Keratinocyte (primary cell): ENCODE results near the gene SLC25A24. TPM values are rescaled to one million over a fixed set of nuclear protein-coding genes. Genes with fewer than 3 reads are reported as not detected.

Source experiments
- DNase-seq: peaks from one replicate; pipeline ENCODE4 v3.0.0-alpha.2; 2011; ENCODE audit warnings: low read depth, missing footprints, low spot score
- FAIRE-seq: peaks from 2 replicates; lab custom pipeline; 2011; peaks lifted over from hg19 to GRCh38; lab: Jason Lieb, UNC
- H2AFZ ChIP-seq: 2 replicates; pipeline ENCODE4 v1.6.0; 2012; ENCODE audit warnings: low read length, control low read depth, inconsistent platforms; ENCODE audit not compliant: control insufficient read depth
- H3K27ac ChIP-seq: 2 replicates; pipeline ENCODE4 v1.5.1; 2011; ENCODE audit warnings: low read length; ENCODE audit not compliant: control insufficient read depth, insufficient read depth
- H3K27me3 ChIP-seq: 3 replicates; pipeline ENCODE4 v1.6.0; 2011; ENCODE audit warnings: low read length; ENCODE audit not compliant: control insufficient read depth, insufficient read depth; ENCODE audit errors: extremely low read depth
- H3K36me3 ChIP-seq, 2 experiments: 2 replicates in 1 of 2; 3 replicates in 1 of 2; pipeline ENCODE4 v1.5.1; 2011; ENCODE audit warnings: low read length in 2 of 2, mild to moderate bottlenecking in 1 of 2; ENCODE audit not compliant: control insufficient read depth in 2 of 2, insufficient read depth in 2 of 2; ENCODE audit errors: extremely low read depth in 1 of 2
- H3K4me1 ChIP-seq: 3 replicates; pipeline ENCODE4 v1.5.1; 2011; ENCODE audit warnings: low read length; ENCODE audit not compliant: control insufficient read depth, insufficient read depth; ENCODE audit errors: extremely low read depth
- H3K4me2 ChIP-seq: 3 replicates; pipeline ENCODE4 v1.6.0; 2011; ENCODE audit warnings: low read depth, low read length; ENCODE audit not compliant: control insufficient read depth, insufficient read depth; ENCODE audit errors: extremely low read depth
- H3K4me3 ChIP-seq, 3 experiments: fragments of 200-600 bp in 1 of 3; sonication (generic) in 1 of 3; 2 replicates in 2 of 3; 3 replicates in 1 of 3; pipeline ENCODE4 v1.5.1; 2011 to 2016; ENCODE audit warnings: low read length in 3 of 3, mild to moderate bottlenecking in 3 of 3, control low read depth in 2 of 3, inconsistent platforms in 1 of 3, low read depth in 1 of 3, mixed read lengths in 1 of 3, mixed run types in 1 of 3, moderate library complexity in 1 of 3; ENCODE audit not compliant: control insufficient read depth in 2 of 3, insufficient read depth in 2 of 3; ENCODE audit errors: extremely low read depth in 1 of 3
- H3K79me2 ChIP-seq: 2 replicates; pipeline ENCODE4 v1.6.0; 2012; ENCODE audit warnings: low read length; ENCODE audit not compliant: control insufficient read depth, insufficient read depth
- H3K9ac ChIP-seq: 3 replicates; pipeline ENCODE4 v1.6.0; 2011; ENCODE audit warnings: low read length; ENCODE audit not compliant: control insufficient read depth, insufficient read depth; ENCODE audit errors: extremely low read depth
- H3K9me1 ChIP-seq: 3 replicates; pipeline ENCODE4 v1.6.0; 2011; ENCODE audit warnings: low read length; ENCODE audit not compliant: control insufficient read depth, insufficient read depth; ENCODE audit errors: extremely low read depth
- H3K9me3 ChIP-seq: 2 replicates; pipeline ENCODE4 v1.5.1; 2012; ENCODE audit warnings: low read depth, low read length; ENCODE audit not compliant: control insufficient read depth
- H4K20me1 ChIP-seq: 3 replicates; pipeline ENCODE4 v1.6.0; 2011; ENCODE audit warnings: low read length; ENCODE audit not compliant: control insufficient read depth, insufficient read depth; ENCODE audit errors: extremely low read depth
- CTCF ChIP-seq, 3 experiments: IDR thresholded peaks in 1 of 3; conservative IDR thresholded peaks in 1 of 3; optimal IDR thresholded peaks in 1 of 3; 2 replicates in 2 of 3; 3 replicates in 1 of 3; pipeline versions ENCODE3 to v1.5.1; 2011; ENCODE audit warnings: low read length in 3 of 3, mild to moderate bottlenecking in 3 of 3, moderate library complexity in 2 of 3, control low read depth in 1 of 3, inconsistent platforms in 1 of 3; ENCODE audit not compliant: insufficient read depth in 2 of 3; ENCODE audit errors: extremely low read depth in 1 of 3
- EZH2 ChIP-seq: IDR thresholded peaks from one replicate; pipeline ENCODE4 v1.6.1; 2012; ENCODE audit warnings: inconsistent platforms, mild to moderate bottlenecking, low read length, moderate library complexity
- dilution Hi-C: fragments of 300-500 bp; cut with MboI; formaldehyde crosslinking; loops from one replicate; pipeline ENCODE4 v1.7.0; 2020; ENCODE audit warnings: low sequenced_read_pairs; ENCODE audit not compliant: extremely low pct_ligation_motif_present
- polyA plus RNA-seq, 5 experiments: library from polyadenylated mRNA; depleted of rRNA in 3 of 5; stranded (reverse) in 3 of 5; stranded (forward) in 1 of 5; unstranded in 1 of 5; fragments of >200 nt; gene quantifications; 1 replicate in 1 of 5; 2 replicates in 3 of 5; 3 replicates in 1 of 5; pipeline versions ENCODE4 v1.2.1 to v1.2.3, GENCODE V29; 2011 to 2012; ENCODE audit warnings: missing spikeins in 2 of 5, low read depth in 1 of 5, low replicate concordance in 1 of 5

The SLC25A24 gene
- polyA plus RNA-seq, 1 donor (not counting 4 experiments of a cell fraction or from before 2014, with no cell fraction given), result 58.9 TPM

DNA sequence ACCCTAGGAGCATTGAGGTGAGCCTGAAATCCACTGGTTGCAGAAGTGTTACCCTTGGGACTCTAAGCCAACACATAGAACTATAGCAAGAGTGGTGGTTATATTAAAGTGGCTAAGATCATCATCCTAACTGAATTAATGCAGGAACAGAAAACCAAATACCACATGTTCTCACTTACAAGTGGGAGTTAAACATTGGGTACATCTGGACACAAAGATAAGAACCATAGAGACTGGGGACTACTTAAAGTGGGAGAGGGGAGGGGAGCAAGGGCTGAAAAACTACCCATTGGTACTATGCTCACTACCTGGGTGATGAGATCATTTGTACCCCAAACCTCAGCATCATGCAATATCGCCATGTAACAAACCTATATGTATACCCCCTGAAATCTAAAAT is 100.0 kb downstream of the SLC25A24 start:
- H3K27ac ChIP-seq, result no peak overlapping the region
- H3K9me1 ChIP-seq, result no peaks in the 10 kb centered on the region
- H4K20me1 ChIP-seq, result no peaks in the 10 kb centered on the region
- no peaks in the 10 kb centered on the region for H3K9me3 ChIP-seq
- no peak overlapping the region for H3K4me3 ChIP-seq
- FAIRE-seq (no peak), DNase-seq (no peak)
- no peaks in the 10 kb centered on the region for H3K27me3 ChIP-seq
- H3K4me1 ChIP-seq, result no peaks in the 10 kb centered on the region
- TF ChIP-seq EZH2 (no peak), CTCF (optimal IDR thresholded peaks at IDR 0.05 in 1 of 3, IDR thresholded peaks at IDR 0.05 in 1 of 3, conservative IDR thresholded peaks at IDR 0.05 in 1 of 3; ENCODE audit: extremely low read depth in 1 of 3, insufficient read depth in 2 of 3, low read length in 3 of 3) (no peak)
- H2AFZ ChIP-seq, result no peak overlapping the region
- no peak overlapping the region for H3K4me2 ChIP-seq
- no peaks in the 10 kb centered on the region for H3K79me2 ChIP-seq
- no peak overlapping the region for H3K9ac ChIP-seq
- dilution Hi-C loops, result no loop called here
- H3K36me3 ChIP-seq, result no peaks in the 10 kb centered on the region

DNA sequence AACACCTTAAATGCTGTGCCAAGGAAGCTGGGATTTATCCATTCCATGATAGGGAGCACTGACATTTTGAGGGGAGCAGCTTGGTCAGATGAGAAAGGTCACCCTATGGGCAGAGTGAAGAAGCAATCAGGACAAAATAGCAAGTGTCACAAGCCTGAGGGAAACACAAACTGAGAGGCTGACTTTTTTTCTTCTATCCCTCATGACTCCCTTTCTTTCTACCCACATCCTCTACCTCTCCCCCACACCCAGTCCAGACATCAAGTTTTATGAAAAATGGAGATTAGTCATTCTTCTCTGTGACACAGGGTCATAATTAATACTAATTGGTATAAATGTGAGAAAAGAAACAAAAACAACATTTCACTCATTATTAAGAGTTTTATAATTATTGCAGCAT is 103.1 kb downstream of the SLC25A24 start:
- DNase-seq (no peak), FAIRE-seq (no peak)
- no peak overlapping the region for H3K9ac ChIP-seq
- H3K36me3 ChIP-seq, result no peaks in the 10 kb centered on the region
- no peak overlapping the region for H3K27ac ChIP-seq
- TF ChIP-seq EZH2, result no peak
- no peak for TF ChIP-seq CTCF (optimal IDR thresholded peaks at IDR 0.05 in 1 of 3, IDR thresholded peaks at IDR 0.05 in 1 of 3, conservative IDR thresholded peaks at IDR 0.05 in 1 of 3; ENCODE audit: extremely low read depth in 1 of 3, insufficient read depth in 2 of 3, low read length in 3 of 3)
- dilution Hi-C loops, result no loop called here
- H2AFZ ChIP-seq, result no peak overlapping the region
- H3K4me1 ChIP-seq, result no peaks in the 10 kb centered on the region
- no peaks in the 10 kb centered on the region for H3K9me1 ChIP-seq
- H3K9me3 ChIP-seq, result no peaks in the 10 kb centered on the region
- no peaks in the 10 kb centered on the region for H3K79me2 ChIP-seq
- H3K4me3 ChIP-seq, result no peak overlapping the region
- H3K27me3 ChIP-seq, result no peaks in the 10 kb centered on the region
- H4K20me1 ChIP-seq, result no peaks in the 10 kb centered on the region
- no peak overlapping the region for H3K4me2 ChIP-seq
